H1 (cell line): ENCODE measurements around the gene FCAMR. TPM values are rescaled to one million over a fixed set of nuclear protein-coding genes. Genes with fewer than 3 reads are reported as not detected.

Source experiments
- CTCF ChIA-PET: fragments of 300-600 bp; sonication (Branson Sonifier 250); formaldehyde crosslinking; loops from one replicate; lab custom pipeline; 2021; ENCODE audit not compliant: partially characterized antibody; lab: Charles Lee
- POLR2A ChIA-PET: fragments of 300-600 bp; sonication (Branson Sonifier 250); formaldehyde crosslinking; loops from one replicate; lab custom pipeline; 2021; ENCODE audit warnings: inconsistent platforms; ENCODE audit not compliant: partially characterized antibody; lab: Charles Lee
- DNase-seq, 2 experiments: peaks; one replicate each; pipeline versions ENCODE4 v3.0.0 to v3.0.0-alpha.2; 2010 to 2022; ENCODE audit warnings: low spot score in 2 of 2, low read depth in 1 of 2, mixed read lengths in 1 of 2
- FAIRE-seq: peaks from 2 replicates; lab custom pipeline; 2011; peaks lifted over from hg19 to GRCh38; lab: Jason Lieb, UNC
- H2AFZ ChIP-seq: 2 replicates; pipeline ENCODE4 v1.8.1; 2012; ENCODE audit warnings: low read length, inconsistent platforms
- H2AK5ac ChIP-seq: 2 replicates; pipeline ENCODE4 v1.6.1; 2013; ENCODE audit warnings: low read depth, low read length
- H2BK120ac ChIP-seq: replicated peaks from 2 replicates; pipeline ENCODE3; 2013; ENCODE audit warnings: low read depth, low read length, inconsistent platforms
- H2BK12ac ChIP-seq: 2 replicates; pipeline ENCODE4 v1.6.1; 2013; ENCODE audit warnings: low read depth, low read length
- H2BK15ac ChIP-seq: 2 replicates; pipeline ENCODE4 v1.6.1; 2013; ENCODE audit warnings: low read length
- H2BK20ac ChIP-seq: 2 replicates; pipeline ENCODE4 v1.6.1; 2013; ENCODE audit warnings: low read length
- H2BK5ac ChIP-seq: 2 replicates; pipeline ENCODE4 v1.6.1; 2013; ENCODE audit warnings: low read depth, low read length
- H3K14ac ChIP-seq: 2 replicates; pipeline ENCODE4 v1.6.1; 2013; ENCODE audit warnings: inconsistent platforms; ENCODE audit not compliant: insufficient read length
- H3K18ac ChIP-seq: 2 replicates; pipeline ENCODE4 v1.6.1; 2013; ENCODE audit warnings: low read length; ENCODE audit errors: extremely low read depth
- H3K23ac ChIP-seq: 2 replicates; pipeline ENCODE4 v1.6.1; 2013; ENCODE audit warnings: inconsistent platforms; ENCODE audit not compliant: insufficient read length
- H3K23me2 ChIP-seq: 2 replicates; pipeline ENCODE4 v1.6.1; 2013; ENCODE audit warnings: low read depth, low read length
- H3K27ac ChIP-seq: 2 replicates; pipeline ENCODE4 v1.6.1; 2011; ENCODE audit warnings: low read depth, low read length, inconsistent platforms
- H3K27me3 ChIP-seq, 4 experiments: replicated peaks in 1 of 4; 1 replicate in 1 of 4; 2 replicates in 3 of 4; pipeline versions ENCODE4 v1.6.1 to v1.8.1; 2011 to 2013; ENCODE audit warnings: low read length in 3 of 4, mild to moderate bottlenecking in 3 of 4, inconsistent platforms in 2 of 4, mixed read lengths in 2 of 4, moderate library complexity in 1 of 4; ENCODE audit not compliant: control insufficient read depth in 3 of 4, insufficient read depth in 3 of 4; ENCODE audit errors: extremely low read depth in 1 of 4
- H3K36me3 ChIP-seq, 4 experiments: 2 replicates each; pipeline versions ENCODE4 v1.6.1 to v1.8.1; 2011 to 2013; ENCODE audit warnings: mild to moderate bottlenecking in 4 of 4, low read length in 3 of 4, moderate library complexity in 2 of 4, control low read depth in 1 of 4, inconsistent platforms in 1 of 4; ENCODE audit not compliant: insufficient read depth in 4 of 4, control insufficient read depth in 2 of 4
- H3K4ac ChIP-seq: replicated peaks from 2 replicates; pipeline ENCODE3; 2013; ENCODE audit warnings: low read length, low read depth, mixed read lengths, inconsistent platforms; ENCODE audit not compliant: insufficient read length
- H3K4me1 ChIP-seq, 4 experiments: replicated peaks in 1 of 4; 1 replicate in 1 of 4; 2 replicates in 3 of 4; pipeline versions ENCODE4 v1.6.1 to v1.8.1; 2011 to 2013; ENCODE audit warnings: low read length in 3 of 4, inconsistent platforms in 2 of 4, mixed read lengths in 1 of 4; ENCODE audit not compliant: insufficient read depth in 4 of 4, control insufficient read depth in 3 of 4
- H3K4me2 ChIP-seq, 2 experiments: 2 replicates each; pipeline versions ENCODE4 v1.6.1 to v1.8.1; 2011 to 2013; ENCODE audit warnings: low read depth in 2 of 2, low read length in 2 of 2, control low read depth in 1 of 2, inconsistent platforms in 1 of 2, mild to moderate bottlenecking in 1 of 2; ENCODE audit not compliant: insufficient read depth in 1 of 2
- H3K4me3 ChIP-seq, 4 experiments: fragments of 200-600, 300-600 bp in 1 of 4; sonication (generic), shearing (Covaris generic), sonication (Bioruptor Twin) in 1 of 4; 2 replicates each; pipeline versions ENCODE4 v1.5.1 to v1.8.1; 2011 to 2016; ENCODE audit warnings: low read length in 4 of 4, low read depth in 3 of 4, control low read depth in 2 of 4, inconsistent platforms in 2 of 4, mild to moderate bottlenecking in 2 of 4, mixed read lengths in 1 of 4, moderate library complexity in 1 of 4; ENCODE audit not compliant: insufficient read depth in 2 of 4; ENCODE audit errors: extremely low read depth in 1 of 4
- H3K56ac ChIP-seq: replicated peaks from 2 replicates; pipeline ENCODE3; 2013; ENCODE audit warnings: low read depth, mild to moderate bottlenecking, mixed read lengths, low read length, inconsistent platforms; ENCODE audit not compliant: insufficient read length
- H3K79me1 ChIP-seq: 2 replicates; pipeline ENCODE4 v1.6.1; 2013; ENCODE audit warnings: low read depth, low read length, control low read depth
- H3K79me2 ChIP-seq, 2 experiments: 2 replicates each; pipeline versions ENCODE4 v1.6.1 to v1.8.1; 2012 to 2013; ENCODE audit warnings: low read length in 2 of 2, mild to moderate bottlenecking in 2 of 2, inconsistent platforms in 1 of 2; ENCODE audit not compliant: insufficient read depth in 2 of 2, control insufficient read depth in 1 of 2
- H3K9ac ChIP-seq, 4 experiments: replicated peaks in 1 of 4; 1 replicate in 1 of 4; 2 replicates in 3 of 4; pipeline versions ENCODE4 v1.6.1 to v1.8.1; 2011 to 2013; ENCODE audit warnings: low read depth in 3 of 4, low read length in 3 of 4, control low read depth in 2 of 4, mild to moderate bottlenecking in 2 of 4, moderate library complexity in 2 of 4, inconsistent platforms in 1 of 4; ENCODE audit errors: extremely low read depth in 1 of 4
- H3K9me3 ChIP-seq, 2 experiments: 2 replicates each; pipeline versions ENCODE4 v1.6.1 to v1.8.1; 2012 to 2013; ENCODE audit warnings: mild to moderate bottlenecking in 2 of 2, moderate library complexity in 2 of 2, control low read depth in 1 of 2, inconsistent platforms in 1 of 2, low read depth in 1 of 2, low read length in 1 of 2, mixed read lengths in 1 of 2; ENCODE audit not compliant: insufficient read depth in 2 of 2
- H4K20me1 ChIP-seq, 2 experiments: replicated peaks in 1 of 2; 2 replicates each; pipeline versions ENCODE3 to v1.8.1; 2011 to 2013; ENCODE audit warnings: inconsistent platforms in 2 of 2, low read length in 2 of 2, mild to moderate bottlenecking in 1 of 2; ENCODE audit not compliant: insufficient read depth in 2 of 2, control insufficient read depth in 1 of 2
- H4K5ac ChIP-seq: 2 replicates; pipeline ENCODE4 v1.6.1; 2013; ENCODE audit warnings: low read length, low read depth, mixed read lengths, inconsistent platforms; ENCODE audit not compliant: insufficient read length
- H4K8ac ChIP-seq: 2 replicates; pipeline ENCODE4 v1.8.0; 2013; ENCODE audit warnings: mild to moderate bottlenecking, moderate library complexity, low read length, inconsistent platforms; ENCODE audit not compliant: insufficient read depth; ENCODE audit errors: extremely low read depth
- H4K91ac ChIP-seq: replicated peaks from 2 replicates; pipeline ENCODE3; 2013; ENCODE audit warnings: low read length, mixed read lengths, inconsistent platforms; ENCODE audit not compliant: insufficient read length
- CHD2 ChIP-seq: IDR thresholded peaks from 2 replicates; pipeline ENCODE4 v1.6.1; 2012; ENCODE audit warnings: low read length, improper control_type of control experiment
- CREB1 ChIP-seq: IDR thresholded peaks from 2 replicates; pipeline ENCODE4 v1.6.1; 2012; ENCODE audit warnings: inconsistent platforms
- MAX ChIP-seq: IDR thresholded peaks from 2 replicates; pipeline ENCODE4 v1.6.1; 2012; ENCODE audit warnings: inconsistent platforms
- RNF2 ChIP-seq: fragments of 200-900, 300-1000 bp; sonication (generic); IDR thresholded peaks from 2 replicates; pipeline ENCODE4 v1.7.1; 2016; ENCODE audit warnings: borderline replicate concordance, low read depth, mild to moderate bottlenecking, antibody characterized with exemption, low read length; ENCODE audit not compliant: poor library complexity, severe bottlenecking; ENCODE audit errors: missing control alignments
- SIRT6 ChIP-seq: IDR thresholded peaks from one replicate; pipeline ENCODE4 v1.7.1; 2012; ENCODE audit warnings: low read length, inconsistent platforms
- SIX5 ChIP-seq: IDR thresholded peaks from 2 replicates; pipeline ENCODE4 v1.6.1; 2011; ENCODE audit warnings: mild to moderate bottlenecking, low read depth, low read length
- SP1 ChIP-seq: IDR thresholded peaks from 2 replicates; pipeline ENCODE4 v1.6.1; 2011; ENCODE audit warnings: low read depth, low read length
- WGBS, 2 experiments: shearing (Covaris generic) in 1 of 2; methylation state at CpG; one replicate each; pipeline versions ENCODE4 v1.1.6 to v1.1.7; 2013 to 2015; ENCODE audit warnings: low lambda C conversion rate in 2 of 2, mixed read lengths in 2 of 2, inconsistent platforms in 1 of 2, low coverage in 1 of 2, missing lambda C conversion rate in 1 of 2; ENCODE audit not compliant: insufficient replicate concordance in 2 of 2, insufficient coverage in 1 of 2, insufficient read length in 1 of 2; ENCODE audit errors: extremely low coverage in 1 of 2, missing lambda C conversion rate in 1 of 2; 5-methylcytosine and 5-hydroxymethylcytosine counted together
- long read RNA-seq, 2 experiments: library from RNA in 1 of 2; library from capped mRNA in 1 of 2; stranded (forward); transcript quantifications; one replicate each; pipeline ENCODE4 v2.0.0, GENCODE V29; 2021; ENCODE audit warnings: inconsistent platforms in 1 of 2
- polyA minus RNA-seq, 3 experiments: library from RNA; depleted of rRNA, polyadenylated mRNA; stranded (reverse); fragments of >200 nt; gene quantifications; 1 replicate in 2 of 3; 2 replicates in 1 of 3; pipeline ENCODE4 v1.2.3, GENCODE V29; 2011
- polyA plus RNA-seq, 7 experiments: library from polyadenylated mRNA; depleted of rRNA in 3 of 7; stranded (reverse) in 5 of 7; unstranded in 2 of 7; fragments of >200 nt in 5 of 7; fragments of 200-250 nt in 2 of 7; gene quantifications; 1 replicate in 5 of 7; 2 replicates in 1 of 7; 4 replicates in 1 of 7; pipeline versions ENCODE4 v1.2.1 to v1.2.3, GENCODE V29; 2011 to 2013; ENCODE audit warnings: missing spikeins in 2 of 7, mixed read lengths in 2 of 7
- total RNA-seq: library from RNA; stranded (reverse); fragmentation: NEBNext Ultra II Directional; extraction: Animal tissue kit (Norgen Biotek cat#: 25700); gene quantifications from 2 replicates; pipeline ENCODE4 v1.2.1, GENCODE V29; 2021
- TF ChIP-seq, protein P1 (sequence below): IDR thresholded peaks from 2 replicates; pipeline ENCODE4 v1.6.1; 2012; ENCODE audit warnings: low read length, inconsistent platforms

Gene FCAMR, protein sequence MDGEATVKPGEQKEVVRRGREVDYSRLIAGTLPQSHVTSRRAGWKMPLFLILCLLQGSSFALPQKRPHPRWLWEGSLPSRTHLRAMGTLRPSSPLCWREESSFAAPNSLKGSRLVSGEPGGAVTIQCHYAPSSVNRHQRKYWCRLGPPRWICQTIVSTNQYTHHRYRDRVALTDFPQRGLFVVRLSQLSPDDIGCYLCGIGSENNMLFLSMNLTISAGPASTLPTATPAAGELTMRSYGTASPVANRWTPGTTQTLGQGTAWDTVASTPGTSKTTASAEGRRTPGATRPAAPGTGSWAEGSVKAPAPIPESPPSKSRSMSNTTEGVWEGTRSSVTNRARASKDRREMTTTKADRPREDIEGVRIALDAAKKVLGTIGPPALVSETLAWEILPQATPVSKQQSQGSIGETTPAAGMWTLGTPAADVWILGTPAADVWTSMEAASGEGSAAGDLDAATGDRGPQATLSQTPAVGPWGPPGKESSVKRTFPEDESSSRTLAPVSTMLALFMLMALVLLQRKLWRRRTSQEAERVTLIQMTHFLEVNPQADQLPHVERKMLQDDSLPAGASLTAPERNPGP
- total RNA-seq = not detected in 2 replicates
- polyA plus RNA-seq (2011; rRNA removed) = not detected in 2 replicates
- polyA plus RNA-seq (2011; cell fraction: cytosol; rRNA removed) = not detected
- polyA plus RNA-seq (2011; cell fraction: nucleus; rRNA removed) = not detected
- not detected in 4 replicates for polyA plus RNA-seq (2012, experiment 1 of 2)
- polyA plus RNA-seq (2012, experiment 2 of 2) = not detected
- polyA plus RNA-seq (2013, experiment 1 of 2) = not detected
- polyA plus RNA-seq (2013, experiment 2 of 2) = not detected
- polyA minus RNA-seq (2011; rRNA and poly(A)+ RNA removed) = not detected in 2 replicates
- not detected for polyA minus RNA-seq (2011; cell fraction: cytosol; rRNA and poly(A)+ RNA removed)
- polyA minus RNA-seq (2011; cell fraction: nucleus; rRNA and poly(A)+ RNA removed) = not detected
- long read RNA-seq, experiment 1, partial matches to known transcripts = 0 of 1 reads
- long read RNA-seq, experiment 1, other reads (novel, unspliced or antisense) = 1 of 1 reads
- long read RNA-seq, experiment 2 = 0 reads

GRCh38 chr1:206970446-206970845, at the start of gene FCAMR:
FCAMR (minus strand) TSS chr1:206970460; CDS start chr1:206970125, 335 bp downstream.
- WGBS, 2 experiments = 95% methylated on average over 2 of the region's 2 CpGs; no CpG with 5 or more reads in 1 of the 2 experiments
- Histone ChIP-seq H3K14ac (no peak within 1 kb of the TSS), H3K9me3 (no peaks in the 10 kb centered on the region), H3K18ac (no peak within 1 kb of the TSS), H2BK120ac (no peak within 1 kb of the TSS), H3K9ac (no peak within 1 kb of the TSS), H3K79me1 (no peaks in the 10 kb centered on the region), H3K79me2 (no peaks in the 10 kb centered on the region), H2BK20ac (no peak within 1 kb of the TSS), H2AK5ac (no peak within 1 kb of the TSS), H3K23me2 (no peaks in the 10 kb centered on the region), H2BK15ac (no peak within 1 kb of the TSS), H3K27ac (no peak within 1 kb of the TSS), H3K36me3 (no peaks in the 10 kb centered on the region), H4K20me1 (no peaks in the 10 kb centered on the region), H4K91ac (no peak within 1 kb of the TSS), H3K23ac (no peak within 1 kb of the TSS), H3K56ac (no peak within 1 kb of the TSS), H4K5ac (no peak within 1 kb of the TSS), H3K4me2 (no peak within 1 kb of the TSS), H2BK5ac (no peak within 1 kb of the TSS), H2BK12ac (no peak within 1 kb of the TSS), H3K4me1 (no peaks in the 10 kb centered on the region), H3K4ac (no peak within 1 kb of the TSS), H4K8ac (no peak within 1 kb of the TSS), H3K27me3 (no peaks in the 10 kb centered on the region), H3K4me3 (no peak within 1 kb of the TSS), H2AFZ (no peak within 1 kb of the TSS)
- FAIRE-seq (no peak), DNase-seq (no peak)
- CTCF ChIA-PET = interaction anchor here (0.7 to 6.3 kb wide), 11 partner anchors 9 to 246 kb away, joined by 3 to 81 read pairs (median 4); partner anchors contain the start of gene IL20
- POLR2A ChIA-PET = no interaction called here
- TF ChIP-seq SIX5 = no peak
- no peak for TF ChIP-seq CREB1
- no peak for TF ChIP-seq MAX
- no peak for TF ChIP-seq SIRT6
- no peak for TF ChIP-seq RNF2
- TF ChIP-seq SP1 = no peak
- TF ChIP-seq, protein P1, sequence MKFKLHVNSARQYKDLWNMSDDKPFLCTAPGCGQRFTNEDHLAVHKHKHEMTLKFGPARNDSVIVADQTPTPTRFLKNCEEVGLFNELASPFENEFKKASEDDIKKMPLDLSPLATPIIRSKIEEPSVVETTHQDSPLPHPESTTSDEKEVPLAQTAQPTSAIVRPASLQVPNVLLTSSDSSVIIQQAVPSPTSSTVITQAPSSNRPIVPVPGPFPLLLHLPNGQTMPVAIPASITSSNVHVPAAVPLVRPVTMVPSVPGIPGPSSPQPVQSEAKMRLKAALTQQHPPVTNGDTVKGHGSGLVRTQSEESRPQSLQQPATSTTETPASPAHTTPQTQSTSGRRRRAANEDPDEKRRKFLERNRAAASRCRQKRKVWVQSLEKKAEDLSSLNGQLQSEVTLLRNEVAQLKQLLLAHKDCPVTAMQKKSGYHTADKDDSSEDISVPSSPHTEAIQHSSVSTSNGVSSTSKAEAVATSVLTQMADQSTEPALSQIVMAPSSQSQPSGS = no peak
- TF ChIP-seq CHD2 = no peak
